NCI-H524 treated with DMSO at 0.1 percent for 48 hours (cell line): ENCODE measurements around the gene PCED1B.
"Not testable (repeated sequence)": the region's sequence is repeated elsewhere in the genome, so short reads cannot be mapped to it uniquely, and the experiment has no call there.

Experiments used
- DNase-seq: peaks from one replicate; lab custom pipeline; 2025; lab: John Stamatoyannopoulos, UW

The PCED1B gene

DNA sequence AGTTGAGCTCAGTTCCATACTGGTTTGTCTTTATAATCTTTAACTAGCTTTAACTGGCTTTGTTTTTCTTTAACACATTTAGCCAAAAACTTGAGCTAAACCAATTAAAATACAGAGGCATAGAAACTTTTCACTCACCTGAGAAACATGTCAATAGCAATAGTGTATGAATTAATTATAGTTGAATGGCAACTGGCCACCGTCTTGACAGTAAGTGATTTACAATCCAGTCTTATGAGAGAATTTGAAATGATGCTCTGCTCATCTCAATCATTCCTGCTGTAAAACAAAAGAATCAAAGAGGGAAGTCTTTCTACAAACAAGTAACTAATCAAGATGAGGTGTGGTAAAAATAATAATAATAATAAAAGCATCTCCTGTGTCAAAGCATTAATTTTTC is 86.9 kb downstream of the PCED1B start:
- no peak for DNase-seq

GRCh38 chr12:47170281-47170680 is 90.9 kb downstream of the PCED1B start:
- DNase-seq: not testable (repeated sequence)

- no peak for DNase-seq
Observed at GRCh38 chr12:47178014-47178413, 98.6 kb downstream of the PCED1B start.

GRCh38 chr12:47182164-47182938 is 102.9 kb downstream of the PCED1B start:
- DNase-seq: not testable (repeated sequence)

- DNase-seq: peak; percentile 25
Observed at GRCh38 chr12:47184229-47184628, 104.8 kb downstream of the PCED1B start.

DNA sequence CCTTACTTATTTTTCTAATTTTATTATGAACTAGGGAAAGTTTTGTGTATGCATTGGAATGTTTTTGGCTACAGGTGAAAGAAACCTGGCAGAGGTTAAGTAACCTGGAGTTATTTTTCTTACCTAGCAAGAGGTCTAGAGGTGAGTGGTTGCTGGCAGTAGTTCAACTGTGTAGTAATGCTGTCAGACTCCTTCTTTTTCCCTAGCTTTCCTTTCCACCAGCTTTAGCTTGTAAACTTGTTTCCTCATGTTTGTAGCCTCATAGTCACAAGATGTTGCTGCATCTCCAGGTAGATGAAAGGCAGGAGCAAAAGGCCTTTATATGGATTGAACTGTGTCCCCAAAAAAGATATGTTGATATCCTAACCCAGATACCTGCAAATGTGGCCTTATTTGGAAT is 105.4 kb downstream of the PCED1B start:
- no peak for DNase-seq

DNA sequence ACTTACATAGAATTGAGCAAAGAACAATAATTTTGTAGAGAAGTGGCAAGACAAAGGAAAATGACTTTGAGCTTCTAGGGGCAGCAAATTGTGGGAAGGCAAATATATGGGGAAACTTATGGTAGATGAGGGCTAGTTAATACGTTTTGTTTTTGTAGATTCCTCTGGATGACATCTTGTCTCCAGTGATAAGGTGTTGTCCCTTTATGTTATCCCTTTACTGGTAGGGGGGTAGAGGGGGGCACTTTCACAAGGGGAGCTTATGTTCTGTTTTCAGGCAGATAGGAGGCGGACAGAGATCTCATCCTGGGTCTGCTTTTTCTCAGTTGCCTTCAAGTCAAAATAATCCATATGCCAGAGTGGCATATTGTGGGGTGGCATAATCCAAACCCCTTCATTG is 106.8 kb downstream of the PCED1B start:
- no peak for DNase-seq

GRCh38 chr12:47188576-47189441 is 109.4 kb downstream of the PCED1B start:
- DNase-seq: no peak

DNA sequence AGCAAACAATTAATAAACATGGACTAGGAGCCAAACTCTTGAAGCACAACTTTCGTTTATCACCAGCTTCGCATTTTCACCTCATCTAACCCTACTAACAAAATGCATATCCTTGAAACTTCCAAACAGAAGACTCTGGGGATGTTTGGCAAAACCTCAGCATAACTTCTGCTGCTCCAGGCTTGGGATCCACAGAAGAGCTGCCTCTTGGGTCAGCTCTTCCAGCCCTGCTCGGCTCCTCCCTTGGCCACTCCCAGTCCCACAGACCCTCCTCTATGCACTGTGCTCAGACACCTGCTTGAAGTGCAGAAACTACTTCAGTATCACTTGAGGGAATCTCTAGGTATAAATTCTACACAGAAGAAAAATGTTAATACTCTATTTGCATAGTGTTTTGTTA is 110.3 kb downstream of the PCED1B start:
- DNase-seq: no peak

DNA sequence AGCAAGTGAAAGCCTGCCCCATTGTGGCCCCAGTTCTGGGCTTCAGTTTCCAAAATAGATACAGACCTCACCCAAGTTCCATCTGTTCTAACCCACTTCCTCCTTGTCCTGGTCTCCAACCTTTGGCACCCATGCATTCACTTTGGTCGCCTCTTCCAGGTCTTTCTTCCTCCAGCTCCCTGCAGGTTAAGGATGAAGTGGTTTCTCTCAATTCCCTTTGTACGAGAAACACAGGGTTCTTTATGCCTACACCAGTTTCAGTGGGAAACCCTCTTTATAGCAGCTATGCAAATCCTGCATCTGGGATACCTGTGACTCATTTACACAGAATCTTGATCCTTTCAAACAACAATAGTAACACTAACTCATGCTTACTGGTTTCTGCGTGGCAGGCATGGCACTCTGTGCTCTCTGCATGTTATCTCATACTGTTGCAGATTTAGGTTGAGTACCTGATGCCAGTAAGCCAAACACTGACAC is 110.9 kb downstream of the PCED1B start:
- DNase-seq: no peak

- no peak for DNase-seq
Observed at GRCh38 chr12:47190905-47191304, 111.5 kb downstream of the PCED1B start.

DNA sequence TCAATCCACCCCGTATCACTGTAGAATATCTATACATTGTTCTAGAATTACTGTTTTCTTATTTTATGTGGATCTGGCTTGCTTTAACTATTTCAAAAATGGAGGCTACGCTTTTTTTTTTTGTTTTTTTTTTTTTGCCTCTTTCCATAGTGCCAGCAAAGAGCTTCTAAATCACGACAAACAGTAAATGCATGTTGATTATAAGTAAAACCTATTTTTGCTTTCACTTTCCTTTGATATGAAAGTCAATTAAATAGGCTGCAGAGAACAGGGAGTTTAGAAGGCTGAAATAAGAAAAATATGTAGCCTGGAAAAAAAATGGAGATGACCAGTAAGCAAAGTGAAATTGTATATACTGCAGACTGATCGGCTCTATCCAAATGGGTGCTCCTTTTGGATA is 112.6 kb downstream of the PCED1B start:
- DNase-seq: no peak

DNA sequence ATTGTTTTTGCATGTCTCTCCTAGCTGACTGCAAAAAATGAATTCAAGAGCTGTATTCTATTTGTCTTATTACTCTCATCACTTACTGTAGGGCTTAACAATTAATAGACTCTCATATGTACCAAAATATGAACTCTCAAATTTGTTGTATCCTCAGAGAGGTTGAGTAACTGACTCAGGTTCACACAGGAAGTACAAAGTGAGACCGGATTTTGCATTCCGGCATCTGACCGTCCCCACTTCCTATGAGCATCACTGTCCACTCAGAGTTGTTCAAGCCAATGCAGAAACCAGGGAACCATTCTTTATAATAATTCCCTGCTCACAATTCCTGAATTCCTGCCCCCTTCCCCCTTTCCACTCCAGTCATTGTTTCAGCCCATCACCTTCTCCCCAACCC is 113.6 kb downstream of the PCED1B start:
- DNase-seq: no peak

GRCh38 chr12:47194501-47194900 is 115.1 kb downstream of the PCED1B start:
- no peak for DNase-seq

DNA sequence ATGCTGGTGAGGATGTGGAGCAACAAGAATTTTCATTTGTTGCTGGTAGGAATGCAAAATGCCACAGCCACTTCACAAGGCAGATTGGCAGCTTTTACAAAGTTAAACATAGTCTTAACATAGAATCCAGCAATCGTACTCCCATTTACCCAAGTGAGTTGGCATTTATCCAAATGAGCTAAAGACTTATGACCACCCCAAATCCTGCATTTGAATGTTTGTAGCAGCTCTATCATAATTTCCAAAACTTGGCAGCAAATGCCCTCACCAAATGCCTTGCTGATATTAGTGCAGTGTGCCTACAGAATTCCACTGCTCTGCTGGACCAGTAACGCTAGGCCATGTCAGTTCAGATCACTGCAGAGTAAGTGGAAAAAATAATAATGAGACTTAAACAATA is 121.0 kb downstream of the PCED1B start:
- no peak for DNase-seq

GRCh38 chr12:47201190-47201589 is 121.8 kb downstream of the PCED1B start:
- not testable (repeated sequence) for DNase-seq

GRCh38 chr12:47202176-47202575 is 122.8 kb downstream of the PCED1B start:
- DNase-seq: no peak

GRCh38 chr12:47205532-47206449 is 126.4 kb downstream of the PCED1B start:
- no peak for DNase-seq

DNA sequence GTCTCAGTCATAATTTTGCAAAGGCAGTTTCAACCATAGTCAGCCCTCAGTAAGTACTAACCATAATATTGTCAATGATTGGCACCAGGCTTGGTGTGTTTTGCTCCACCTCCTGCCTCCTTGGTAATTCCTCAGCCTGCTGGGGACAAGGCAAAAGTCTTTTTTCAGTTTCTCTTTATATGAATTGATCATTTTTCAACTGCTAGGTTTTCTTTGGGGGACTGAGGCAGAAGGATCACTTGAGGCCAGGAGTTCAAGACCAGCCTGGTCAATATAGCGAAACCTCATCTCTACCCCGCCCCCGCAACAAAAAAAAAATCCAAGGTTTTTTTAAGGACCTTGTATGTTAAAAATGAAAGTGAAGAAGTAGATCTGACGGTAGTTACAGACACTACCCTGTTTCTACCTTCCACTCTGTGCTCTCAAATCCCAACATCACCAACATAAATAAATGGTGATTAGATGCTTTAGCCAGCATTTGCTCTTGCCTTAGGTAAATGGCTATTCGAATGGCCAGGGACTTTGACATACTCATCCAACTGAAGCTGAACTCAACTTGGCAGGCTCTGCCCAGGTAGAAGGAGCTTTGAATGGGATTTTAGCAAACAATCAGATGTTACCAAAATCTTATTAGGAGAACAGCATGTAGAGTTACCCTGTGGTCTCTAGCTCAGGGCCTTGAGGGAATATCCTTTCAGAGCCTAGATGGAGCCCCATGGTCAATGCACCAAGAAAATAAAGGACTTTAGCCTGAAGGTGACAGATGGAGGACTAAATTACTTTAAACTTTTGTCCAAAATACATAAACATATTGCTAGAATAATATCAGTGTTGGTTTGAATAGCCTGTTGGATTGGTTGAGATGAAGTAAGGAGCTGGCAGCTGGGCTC is 127.3 kb downstream of the PCED1B start:
- peak; percentile 21 for DNase-seq

- DNase-seq: no peak
Observed at GRCh38 chr12:47207340-47207717, 127.9 kb downstream of the PCED1B start.

- DNase-seq: no peak
Observed at GRCh38 chr12:47207829-47208248, 128.4 kb downstream of the PCED1B start.
